Astrocyte of the spinal cord (primary cell): ENCODE results near the gene KAZN.

Experiments
- DNase-seq: peaks from one replicate; pipeline ENCODE4 v3.0.0; 2011; ENCODE audit warnings: low read depth, low spot score
- H3K4me3 ChIP-seq: 2 replicates; pipeline ENCODE4 v1.5.1; 2011; ENCODE audit warnings: low read depth, mild to moderate bottlenecking, low read length, moderate library complexity
- CTCF ChIP-seq: IDR thresholded peaks from 2 replicates; pipeline ENCODE4 v1.5.1; 2012; ENCODE audit warnings: low read depth, mild to moderate bottlenecking, low read length, inconsistent platforms
- in situ Hi-C: cut with HindIII; loops from 2 replicates; pipeline ENCODE4 v1.10.0; 2017; ENCODE audit warnings: low sequenced_read_pairs

Gene KAZN

GRCh38 chr1:14924455-14925331 is 326.2 kb downstream of the KAZN start:
- DNase-seq = peak; percentile 36
- peak overlapping the region; percentile 55 for H3K4me3 ChIP-seq
- peak; percentile 16 for TF ChIP-seq CTCF
- in situ Hi-C loops = no loop called here

GRCh38 chr1:14925336-14926136 is 327.1 kb downstream of the KAZN start:
- peak overlapping the region; percentile 55 for H3K4me3 ChIP-seq
- in situ Hi-C loops = no loop called here
- DNase-seq = no peak
- TF ChIP-seq CTCF = peak; percentile 3

GRCh38 chr1:14926229-14926628 is 327.7 kb downstream of the KAZN start:
- peak; percentile 37 for DNase-seq
- in situ Hi-C loops = no loop called here
- no peak overlapping the region for H3K4me3 ChIP-seq

GRCh38 chr1:14926818-14927575 is 328.5 kb downstream of the KAZN start:
- H3K4me3 ChIP-seq = no peak overlapping the region
- DNase-seq = no peak
- TF ChIP-seq CTCF = no peak
- in situ Hi-C loops = no loop called here

More at GRCh38 chr1:14926229-14926628, 327.7 kb downstream of the KAZN start:
- no peak for TF ChIP-seq CTCF

GRCh38 chr1:14928412-14928811 is 329.9 kb downstream of the KAZN start:
- DNase-seq = no peak
- no peak for TF ChIP-seq CTCF
- in situ Hi-C loops = no loop called here
- H3K4me3 ChIP-seq = no peak overlapping the region

- no peak for TF ChIP-seq CTCF
These were observed 330.5 kb downstream of the KAZN start for GRCh38 chr1:14928886-14929546.

More at GRCh38 chr1:14928886-14929546, 330.5 kb downstream of the KAZN start:
- no peak overlapping the region for H3K4me3 ChIP-seq
- in situ Hi-C loops = no loop called here
- DNase-seq = no peak
